GM06990 (cell line): Measurements from ENCODE around the gene DDB1.

Experiments used
- DNase-seq: peaks from one replicate; pipeline ENCODE4 v3.0.0-alpha.2; 2011; ENCODE audit not compliant: insufficient read length; ENCODE audit errors: extremely low read depth
- H3K27me3 ChIP-seq: replicated peaks from 2 replicates; pipeline ENCODE4 v1.6.0; 2011; ENCODE audit warnings: low read length; ENCODE audit not compliant: control insufficient read depth, insufficient read depth
- H3K36me3 ChIP-seq: 2 replicates; pipeline ENCODE4 v1.5.1; 2011; ENCODE audit warnings: low read length; ENCODE audit not compliant: control insufficient read depth, insufficient read depth
- H3K4me3 ChIP-seq: replicated peaks from 2 replicates; pipeline ENCODE4 v1.5.1; 2011; ENCODE audit warnings: low read depth, mild to moderate bottlenecking, control low read depth, low read length
- CTCF ChIP-seq: IDR thresholded peaks from 2 replicates; pipeline ENCODE4 v1.5.1; 2011; ENCODE audit warnings: low read length, control low read depth, mild to moderate bottlenecking, inconsistent platforms; ENCODE audit not compliant: insufficient read depth, poor library complexity, severe bottlenecking

DDB1 gene

DNA sequence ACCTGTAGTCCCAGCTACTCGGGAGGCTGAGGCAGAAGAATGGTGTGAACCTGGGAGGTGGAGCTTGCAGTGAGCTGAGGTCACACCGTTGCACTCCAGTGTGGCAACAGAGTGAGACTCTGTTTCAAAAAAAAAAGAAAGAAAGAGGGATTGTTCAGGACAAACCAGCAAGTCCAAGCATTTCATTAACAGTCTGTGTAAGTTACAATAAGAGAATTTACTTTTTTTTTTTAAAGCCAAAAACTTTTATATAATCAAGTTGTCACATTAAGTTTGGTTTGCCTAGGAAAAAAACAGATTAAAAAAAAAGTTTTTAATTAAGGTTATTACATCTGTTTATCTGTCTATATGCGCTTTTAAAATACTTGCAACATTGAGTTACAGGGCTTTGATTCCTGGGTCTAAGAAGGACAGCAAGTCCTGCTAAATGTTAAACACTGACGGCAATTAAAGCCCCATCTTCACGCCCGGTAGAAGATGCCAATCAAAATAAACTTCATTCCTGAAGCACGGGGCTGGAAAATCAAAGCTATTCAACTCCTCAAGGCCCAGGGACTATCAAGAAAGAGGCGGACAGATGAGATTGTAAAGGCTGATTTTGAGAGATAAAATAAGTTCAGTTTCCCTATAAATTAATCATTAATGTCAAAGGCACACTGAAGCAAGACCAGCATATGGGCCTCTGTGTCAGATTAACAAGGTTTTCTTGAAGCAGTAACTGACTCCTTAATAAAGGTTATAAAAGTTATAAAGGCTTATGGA lies 39.9 kb upstream of the DDB1 start:
- DNase-seq = no peak
- H3K27me3 ChIP-seq = no peaks in the 10 kb centered on the region
- H3K36me3 ChIP-seq = peaks cover 8% of the 10 kb centered on the region
- TF ChIP-seq CTCF = no peak
- no peak overlapping the region for H3K4me3 ChIP-seq

GRCh38 chr11:61370349-61371005 lies 37.6 kb upstream of the DDB1 start:
- peaks cover 20% of the 10 kb centered on the region for H3K36me3 ChIP-seq
- TF ChIP-seq CTCF = no peak
- no peak for DNase-seq
- H3K4me3 ChIP-seq = no peak overlapping the region
- no peaks in the 10 kb centered on the region for H3K27me3 ChIP-seq

DNA sequence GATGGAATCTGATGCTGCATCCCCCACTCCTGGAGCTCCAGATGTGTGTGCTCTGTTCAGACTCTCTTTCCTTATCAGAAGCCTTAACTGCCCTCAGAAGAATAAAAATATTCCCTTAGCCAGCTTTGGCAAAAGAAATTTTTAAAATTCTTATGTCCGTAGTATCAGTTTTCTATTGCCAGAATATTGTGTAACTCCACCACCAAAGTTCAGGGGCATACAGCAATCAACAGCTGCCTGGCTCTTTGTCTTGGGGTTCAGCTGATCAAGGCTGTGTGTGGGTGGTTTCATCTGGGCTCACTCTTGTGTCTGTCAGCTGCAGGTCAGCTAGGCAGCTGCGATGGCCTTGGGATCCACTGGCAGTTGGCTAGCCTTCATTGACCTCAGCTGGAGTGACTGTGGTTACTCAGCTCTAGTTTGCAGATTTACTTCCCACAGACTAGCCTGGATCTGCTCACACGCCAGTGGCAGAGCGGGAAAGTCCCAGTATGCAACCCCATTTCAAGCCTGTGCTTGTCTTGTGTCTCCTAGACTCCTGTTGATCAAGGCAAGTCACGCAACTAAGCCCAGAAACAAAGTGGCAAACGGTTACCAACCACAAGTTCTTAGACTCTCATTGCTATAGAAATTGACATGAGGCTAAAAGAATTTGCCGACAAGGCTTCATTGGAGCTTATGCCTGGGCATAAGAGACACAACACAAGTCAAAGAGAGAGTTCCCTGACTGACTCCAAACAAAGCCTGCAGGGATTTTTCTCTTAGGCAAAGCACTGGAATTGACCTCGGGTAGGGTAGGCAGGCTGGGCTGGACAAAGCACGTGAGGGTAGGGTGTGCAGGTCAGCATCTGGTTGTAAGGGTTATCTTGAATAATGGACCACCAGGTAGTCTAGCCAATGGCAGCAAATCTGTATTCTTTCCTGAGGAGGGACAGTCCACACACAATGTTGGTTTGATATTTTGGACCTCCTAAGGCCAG lies 36.8 kb upstream of the DDB1 start:
- DNase-seq = no peak
- peaks cover 21% of the 10 kb centered on the region for H3K36me3 ChIP-seq
- H3K27me3 ChIP-seq = no peaks in the 10 kb centered on the region
- TF ChIP-seq CTCF = no peak
- H3K4me3 ChIP-seq = no peak overlapping the region

DNA sequence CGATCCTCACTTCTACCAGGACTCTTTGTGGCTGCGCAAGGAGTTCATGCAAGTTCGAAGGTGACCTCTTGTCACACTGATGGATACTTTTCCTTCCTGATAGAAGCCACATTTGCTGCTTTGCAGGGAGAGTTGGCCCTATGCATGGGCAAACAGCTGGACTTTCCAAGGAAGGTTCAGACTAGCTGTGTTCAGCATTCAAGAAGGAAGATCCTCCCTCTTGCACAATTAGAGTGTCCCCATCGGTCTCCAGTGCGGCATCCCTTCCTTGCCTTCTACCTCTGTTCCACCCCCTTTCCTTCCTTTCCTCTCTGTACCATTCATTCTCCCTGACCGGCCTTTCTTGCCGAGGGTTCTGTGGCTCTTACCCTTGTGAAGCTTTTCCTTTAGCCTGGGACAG lies 35.7 kb upstream of the DDB1 start:
- no peak for DNase-seq
- Histone ChIP-seq H3K36me3 (peaks cover 26% of the 10 kb centered on the region), H3K27me3 (no peaks in the 10 kb centered on the region), H3K4me3 (no peak overlapping the region)
- no peak for TF ChIP-seq CTCF

- no peaks in the 10 kb centered on the region for H3K27me3 ChIP-seq
- peaks cover 26% of the 10 kb centered on the region for H3K36me3 ChIP-seq
- H3K4me3 ChIP-seq = no peak overlapping the region
- no peak for TF ChIP-seq CTCF
- no peak for DNase-seq
Measured at GRCh38 chr11:61367406-61367805, 34.5 kb upstream of the DDB1 start.
